H9 (cell line): ENCODE measurements around the gene SCFD2. TPM values are rescaled to one million over a fixed set of nuclear protein-coding genes. Genes with fewer than 3 reads are reported as not detected.

Source experiments
- DNase-seq: peaks from one replicate; pipeline ENCODE4 v3.0.0-alpha.2; 2017
- H2AFZ ChIP-seq: one replicate; pipeline ENCODE4 v1.6.1; 2013; ENCODE audit warnings: mild to moderate bottlenecking, low read length, control low read depth, moderate library complexity
- H2AK5ac ChIP-seq: 2 replicates; pipeline ENCODE4 v1.6.1; 2013; ENCODE audit warnings: low read length, control low read depth, mixed read lengths; ENCODE audit not compliant: insufficient read length
- H2BK120ac ChIP-seq: one replicate; pipeline ENCODE4 v1.6.1; 2013; ENCODE audit warnings: low read depth, mild to moderate bottlenecking, low read length, control low read depth, inconsistent platforms; ENCODE audit not compliant: poor library complexity, severe bottlenecking
- H2BK12ac ChIP-seq: 2 replicates; pipeline ENCODE4 v1.6.1; 2013; ENCODE audit warnings: low read length, control low read depth, mixed read lengths, low read depth; ENCODE audit not compliant: insufficient read length
- H2BK15ac ChIP-seq: 2 replicates; pipeline ENCODE4 v1.6.1; 2013; ENCODE audit warnings: low read depth, low read length, control low read depth
- H2BK20ac ChIP-seq: one replicate; pipeline ENCODE4 v1.6.1; 2013; ENCODE audit warnings: low read depth, mild to moderate bottlenecking, low read length, control low read depth, inconsistent platforms; ENCODE audit not compliant: poor library complexity, severe bottlenecking
- H2BK5ac ChIP-seq: 2 replicates; pipeline ENCODE4 v1.6.1; 2013; ENCODE audit warnings: low read length, control low read depth, mixed read lengths; ENCODE audit not compliant: insufficient read length
- H3K14ac ChIP-seq: 2 replicates; pipeline ENCODE4 v1.6.1; 2013; ENCODE audit warnings: low read length, control low read depth; ENCODE audit not compliant: insufficient read depth
- H3K18ac ChIP-seq: 2 replicates; pipeline ENCODE4 v1.6.1; 2013; ENCODE audit warnings: low read depth, mild to moderate bottlenecking, mixed read lengths, low read length, control low read depth; ENCODE audit not compliant: insufficient read length
- H3K23ac ChIP-seq: 2 replicates; pipeline ENCODE4 v1.6.1; 2013; ENCODE audit warnings: low read length, control low read depth, mixed read lengths, low read depth; ENCODE audit not compliant: insufficient read length
- H3K23me2 ChIP-seq: 2 replicates; pipeline ENCODE4 v1.6.1; 2013; ENCODE audit warnings: low read depth, mild to moderate bottlenecking, mixed read lengths, low read length, control low read depth; ENCODE audit not compliant: insufficient read length, poor library complexity, severe bottlenecking
- H3K27ac ChIP-seq: 2 replicates; pipeline ENCODE4 v1.5.1; 2013; ENCODE audit warnings: low read length, control low read depth, mixed read lengths, low read depth; ENCODE audit not compliant: insufficient read length
- H3K27me3 ChIP-seq: 2 replicates; pipeline ENCODE4 v1.6.1; 2013; ENCODE audit warnings: low read length, control low read depth, inconsistent platforms; ENCODE audit not compliant: insufficient read depth
- H3K4ac ChIP-seq: 2 replicates; pipeline ENCODE4 v1.6.1; 2013; ENCODE audit warnings: low read depth, mild to moderate bottlenecking, control low read depth, inconsistent platforms, low read length, moderate library complexity
- H3K4me1 ChIP-seq: 2 replicates; pipeline ENCODE4 v1.6.1; 2013; ENCODE audit warnings: low read length, control low read depth, inconsistent platforms; ENCODE audit not compliant: insufficient read depth
- H3K4me2 ChIP-seq: 2 replicates; pipeline ENCODE4 v1.6.1; 2013; ENCODE audit warnings: low read length, control low read depth, mixed read lengths; ENCODE audit not compliant: insufficient read length, insufficient read depth
- H3K56ac ChIP-seq: 2 replicates; pipeline ENCODE4 v1.6.1; 2013; ENCODE audit warnings: low read depth, mild to moderate bottlenecking, mixed read lengths, low read length, control low read depth; ENCODE audit not compliant: insufficient read length
- H3K79me1 ChIP-seq: 2 replicates; pipeline ENCODE4 v1.6.1; 2013; ENCODE audit warnings: low read depth, mild to moderate bottlenecking, moderate library complexity, low read length, control low read depth, inconsistent platforms; ENCODE audit not compliant: insufficient read depth, poor library complexity, severe bottlenecking
- H3K79me2 ChIP-seq: 2 replicates; pipeline ENCODE4 v1.6.1; 2013; ENCODE audit warnings: low read length, control low read depth, inconsistent platforms; ENCODE audit not compliant: insufficient read depth
- H3K9ac ChIP-seq: 2 replicates; pipeline ENCODE4 v1.6.1; 2013; ENCODE audit warnings: low read length, control low read depth, mixed read lengths; ENCODE audit not compliant: insufficient read length; ENCODE audit errors: extremely low read depth
- H3K9me3 ChIP-seq: one replicate; pipeline ENCODE4 v1.6.1; 2013; ENCODE audit warnings: low read depth, low read length, inconsistent platforms; ENCODE audit not compliant: control insufficient read depth
- H3T11ph ChIP-seq: one replicate; pipeline ENCODE4 v1.6.1; 2013; ENCODE audit warnings: mild to moderate bottlenecking, low read length, control low read depth, inconsistent platforms
- H4K20me1 ChIP-seq: one replicate; pipeline ENCODE4 v1.6.1; 2013; ENCODE audit not compliant: control insufficient read depth, insufficient read length, insufficient read depth
- H4K5ac ChIP-seq: 2 replicates; pipeline ENCODE4 v1.6.1; 2013; ENCODE audit warnings: low read depth, mild to moderate bottlenecking, mixed read lengths, low read length, control low read depth; ENCODE audit not compliant: insufficient read length
- H4K8ac ChIP-seq: replicated peaks from 2 replicates; pipeline ENCODE4 v1.6.1; 2013; ENCODE audit warnings: low read length, control low read depth, mixed read lengths, low read depth; ENCODE audit not compliant: insufficient read length
- H4K91ac ChIP-seq: 2 replicates; pipeline ENCODE4 v1.6.1; 2013; ENCODE audit warnings: low read depth, mild to moderate bottlenecking, moderate library complexity, mixed read lengths, low read length, control low read depth; ENCODE audit not compliant: insufficient read length
- H3K27ac Mint-ChIP-seq, 3 experiments: 2 replicates in 2 of 3; 3 replicates in 1 of 3; pipeline ENCODE4 v1.8.0; 2020 to 2021; ENCODE audit warnings: mixed read lengths in 3 of 3, mild to moderate bottlenecking in 1 of 3, moderate library complexity in 1 of 3
- H3K27me3 Mint-ChIP-seq: 2 replicates; pipeline ENCODE4 v1.8.0; 2021; ENCODE audit warnings: low read depth, mild to moderate bottlenecking, moderate library complexity, mixed read lengths
- H3K36me3 Mint-ChIP-seq, 3 experiments: 2 replicates in 2 of 3; 3 replicates in 1 of 3; pipeline ENCODE4 v1.8.0; 2020 to 2021; ENCODE audit warnings: low read depth in 3 of 3, mixed read lengths in 3 of 3; ENCODE audit not compliant: insufficient read depth in 1 of 3
- H3K4me1 Mint-ChIP-seq, 2 experiments: 2 replicates each; pipeline ENCODE4 v1.8.0; 2020; ENCODE audit warnings: mixed read lengths in 2 of 2
- H3K4me3 Mint-ChIP-seq, 2 experiments: 2 replicates in 1 of 2; 3 replicates in 1 of 2; pipeline ENCODE4 v1.8.0; 2020 to 2021; ENCODE audit warnings: mild to moderate bottlenecking in 2 of 2, mixed read lengths in 2 of 2, moderate library complexity in 1 of 2
- H3K9me3 Mint-ChIP-seq, 2 experiments: 2 replicates in 1 of 2; 3 replicates in 1 of 2; pipeline ENCODE4 v1.8.0; 2020; ENCODE audit warnings: mild to moderate bottlenecking in 2 of 2, mixed read lengths in 2 of 2, moderate library complexity in 1 of 2
- WGBS: extraction: QIAGEN DNeasy Blood & Tissue Kit; methylation state at CpG from one replicate; pipeline ENCODE4 v1.1.7; 2013; ENCODE audit warnings: missing lambda C conversion rate, low lambda C conversion rate, mixed read lengths; ENCODE audit not compliant: insufficient read length; ENCODE audit errors: extremely low coverage; 5-methylcytosine and 5-hydroxymethylcytosine counted together
- total RNA-seq: library from RNA; stranded (reverse); gene quantifications from 2 replicates; pipeline ENCODE4 v1.2.1, GENCODE V29; 2021
- TF ChIP-seq, protein P1 (sequence below): fragments of 200-600 bp; sonication (generic); conservative IDR thresholded peaks from 3 replicates; pipeline ENCODE4 v1.8.0; 2021; ENCODE audit warnings: antibody characterized with exemption, mild to moderate bottlenecking

SCFD2 gene
- total RNA-seq, 1 experiment from 2014 or later = 10.1 TPM

DNA sequence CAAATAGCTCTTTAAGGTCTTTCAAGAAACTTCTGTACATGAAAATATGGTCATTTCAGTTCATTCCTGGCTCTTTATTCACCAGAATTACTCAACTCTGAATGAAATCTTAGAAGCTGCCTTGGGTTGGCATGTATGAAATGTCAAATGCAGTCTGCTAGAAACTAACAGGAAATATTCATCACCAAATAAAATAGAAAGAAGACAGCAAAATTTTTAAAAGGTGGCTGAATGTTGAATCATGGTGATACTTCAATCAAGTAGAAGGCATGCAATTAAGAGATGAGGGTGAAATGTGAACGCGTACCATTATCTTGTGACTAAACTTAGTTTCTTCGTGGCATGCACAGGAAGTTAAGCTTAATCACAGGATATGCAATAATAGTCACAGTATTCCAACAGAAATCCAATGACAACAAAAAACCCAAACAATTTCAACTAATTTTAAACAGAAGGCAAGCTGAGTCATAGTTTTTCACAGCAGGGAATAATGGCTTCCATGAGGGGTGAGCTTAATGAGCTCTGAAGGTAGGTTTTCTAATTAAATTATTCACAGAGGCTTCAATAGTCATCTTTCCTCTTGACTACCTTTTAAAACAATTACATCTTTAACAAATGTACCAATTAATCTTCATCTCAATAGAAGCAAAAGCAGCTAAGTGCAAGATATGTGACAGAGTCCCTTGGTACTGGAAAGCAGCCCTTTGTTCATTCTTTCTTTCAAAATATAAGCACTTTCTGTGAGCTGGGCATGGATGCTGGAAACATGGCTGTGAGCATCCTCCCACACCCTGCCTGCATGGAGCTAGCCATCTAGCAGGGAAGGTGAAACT, 44.5 kb downstream of the SCFD2 start:
- TF ChIP-seq, protein P1, sequence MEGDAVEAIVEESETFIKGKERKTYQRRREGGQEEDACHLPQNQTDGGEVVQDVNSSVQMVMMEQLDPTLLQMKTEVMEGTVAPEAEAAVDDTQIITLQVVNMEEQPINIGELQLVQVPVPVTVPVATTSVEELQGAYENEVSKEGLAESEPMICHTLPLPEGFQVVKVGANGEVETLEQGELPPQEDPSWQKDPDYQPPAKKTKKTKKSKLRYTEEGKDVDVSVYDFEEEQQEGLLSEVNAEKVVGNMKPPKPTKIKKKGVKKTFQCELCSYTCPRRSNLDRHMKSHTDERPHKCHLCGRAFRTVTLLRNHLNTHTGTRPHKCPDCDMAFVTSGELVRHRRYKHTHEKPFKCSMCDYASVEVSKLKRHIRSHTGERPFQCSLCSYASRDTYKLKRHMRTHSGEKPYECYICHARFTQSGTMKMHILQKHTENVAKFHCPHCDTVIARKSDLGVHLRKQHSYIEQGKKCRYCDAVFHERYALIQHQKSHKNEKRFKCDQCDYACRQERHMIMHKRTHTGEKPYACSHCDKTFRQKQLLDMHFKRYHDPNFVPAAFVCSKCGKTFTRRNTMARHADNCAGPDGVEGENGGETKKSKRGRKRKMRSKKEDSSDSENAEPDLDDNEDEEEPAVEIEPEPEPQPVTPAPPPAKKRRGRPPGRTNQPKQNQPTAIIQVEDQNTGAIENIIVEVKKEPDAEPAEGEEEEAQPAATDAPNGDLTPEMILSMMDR = no peak
- Histone ChIP-seq H4K5ac (no peak overlapping the region), H3K23me2 (no peaks in the 10 kb centered on the region), H2AFZ (no peak overlapping the region), H3K9me3 (no peaks in the 10 kb centered on the region), H2BK15ac (no peak overlapping the region), H3K9ac (no peak overlapping the region), H2BK20ac (no peak overlapping the region), H3K4me2 (no peak overlapping the region), H2BK120ac (no peak overlapping the region), H3K56ac (no peak overlapping the region), H3K27ac (no peak overlapping the region), H3K4ac (no peak overlapping the region), H3K27me3 (no peaks in the 10 kb centered on the region), H2BK5ac (no peak overlapping the region), H2AK5ac (no peak overlapping the region), H3T11ph (no peak overlapping the region), H3K23ac (no peak overlapping the region), H2BK12ac (no peak overlapping the region), H3K14ac (no peak overlapping the region), H3K18ac (no peak overlapping the region), H3K79me2 (no peaks in the 10 kb centered on the region), H3K4me1 (peaks cover 2% of the 10 kb centered on the region; the same call in 1 of the 2 replicates), H3K79me1 (no peaks in the 10 kb centered on the region), H4K8ac (no peak overlapping the region), H4K20me1 (no peaks in the 10 kb centered on the region), H4K91ac (no peak overlapping the region)
- Mint-ChIP-seq H3K36me3 (no peaks in the 10 kb centered on the region), H3K4me3 (no peak overlapping the region), H3K9me3 (no peaks in the 10 kb centered on the region; a peak in 1 of 5 replicates), H3K27ac (peak overlapping the region; percentile 52 to 82 (median 76); a peak in 3 of 7 replicates), H3K4me1 (peaks cover 12 to 14% of the 10 kb centered on the region in 2 experiments), H3K27me3 (no peaks in the 10 kb centered on the region)
- WGBS = no CpG with 5 or more reads among the region's 3 CpGs
- no peak for DNase-seq
